WTC11 (cell line): ENCODE data around the gene PAMR1.

Experiments
- CTCF ChIP-seq: fragments of 200-600 bp; IDR thresholded peaks from 2 replicates; pipeline ENCODE4 v1.8.0; 2022; ENCODE audit warnings: antibody characterized with exemption
- SMAD3 ChIP-seq: sonication (generic); formaldehyde crosslinking; IDR thresholded peaks from 2 replicates; pipeline ENCODE4 v1.8.0; 2022; ENCODE audit warnings: missing genetic modification reagents, mild to moderate bottlenecking, borderline replicate concordance
- SP1 ChIP-seq: sonication (generic); formaldehyde crosslinking; conservative IDR thresholded peaks from 2 replicates; pipeline ENCODE4 v1.8.1; 2022; ENCODE audit warnings: missing genetic modification reagents
- TEAD1 ChIP-seq: sonication (generic); formaldehyde crosslinking; IDR thresholded peaks from 2 replicates; pipeline ENCODE4 v1.8.0; 2022; ENCODE audit warnings: mild to moderate bottlenecking, missing genetic modification reagents
- TP53 ChIP-seq: sonication (generic); formaldehyde crosslinking; IDR thresholded peaks from 2 replicates; pipeline ENCODE4 v1.8.1; 2023; ENCODE audit warnings: mild to moderate bottlenecking, missing genetic modification reagents
- USF2 ChIP-seq: sonication (generic); formaldehyde crosslinking; IDR thresholded peaks from 2 replicates; pipeline ENCODE4 v1.8.1; 2023; ENCODE audit warnings: mild to moderate bottlenecking, missing genetic modification reagents, moderate library complexity
- ZBTB43 ChIP-seq: sonication (generic); formaldehyde crosslinking; IDR thresholded peaks from 2 replicates; pipeline ENCODE4 v1.8.1; 2023; ENCODE audit warnings: mild to moderate bottlenecking, missing genetic modification reagents
- ZNF232 ChIP-seq: sonication (generic); formaldehyde crosslinking; IDR thresholded peaks from 2 replicates; pipeline ENCODE4 v1.8.0; 2022; ENCODE audit warnings: mild to moderate bottlenecking, missing genetic modification reagents

GRCh38 chr11:35479731-35480130 lies 45.7 kb downstream of the PAMR1 start:
- TF ChIP-seq SMAD3 (CRISPR knock-in tag) (no peak), SP1 (CRISPR knock-in tag) (no peak), TEAD1 (no peak), USF2 (CRISPR knock-in tag) (no peak), CTCF (no peak), TP53 (CRISPR knock-in tag) (no peak), ZNF232 (CRISPR knock-in tag) (no peak), ZBTB43 (CRISPR knock-in tag) (no peak)
